ENCODE data around the gene MPRIP. TPM values are rescaled to one million over a fixed set of nuclear protein-coding genes. Genes with fewer than 3 reads are reported as not detected.

MPRIP gene
- total and polyA plus RNA-seq, 8 donors = 80.2 to 518 (median 190) TPM

DNA sequence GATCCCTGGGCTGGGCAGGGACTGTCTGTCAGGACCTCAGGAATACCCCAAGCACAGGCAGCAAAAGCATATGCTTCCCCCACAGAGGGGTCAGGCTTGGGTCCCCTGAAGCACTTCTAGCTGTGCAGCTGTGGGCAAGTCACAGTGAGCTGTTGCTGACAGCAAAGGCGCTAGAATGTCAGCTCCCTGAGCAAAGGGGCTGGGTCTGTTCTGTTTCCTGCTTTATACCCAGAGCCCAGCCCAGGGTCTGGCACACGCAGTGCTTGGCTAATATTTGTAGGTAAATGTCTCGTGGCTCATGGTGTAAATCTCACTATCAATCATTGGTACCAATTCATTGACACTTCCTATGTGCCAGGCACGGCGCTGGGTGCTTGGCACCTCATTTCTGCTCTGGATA lies 16.6 kb upstream of the MPRIP start:
- WGBS, 5 donors = 28 to 76% (median 39%) methylated on average over 5 of the region's 5 CpGs
- DNase-seq = peak; percentile 62 to 85
- intact Hi-C loops (cut with DNase I; ENCODE audit: low total_unique reads) = no loop called here

DNA sequence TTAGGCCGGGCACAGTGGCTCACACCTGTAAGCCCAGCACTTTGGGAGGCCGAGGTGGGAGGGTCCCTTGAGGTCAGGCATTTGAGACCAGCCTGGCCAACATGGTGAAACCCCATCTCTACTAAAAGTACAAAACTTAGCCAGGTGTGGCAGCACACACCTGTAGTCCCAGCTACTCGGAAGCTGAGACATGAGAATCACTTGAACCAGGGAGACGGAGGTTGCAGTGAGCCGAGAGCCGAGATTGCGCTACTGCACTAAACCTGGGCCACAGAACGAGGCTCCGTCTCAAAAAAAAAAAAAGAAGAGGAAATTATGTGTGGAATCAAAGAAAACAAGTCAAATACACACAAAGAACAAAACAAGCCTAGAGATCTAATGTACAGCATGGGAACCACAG lies 16.1 kb upstream of the MPRIP start:
- Histone ChIP-seq H3K4me3 (no peak overlapping the region), H3K27me3 (no peaks in the 10 kb centered on the region), H3K9me3 (no peaks in the 10 kb centered on the region), H3K27ac (peak overlapping the region; percentile 79 to 87 (median 83)), H3K4me1 (peaks cover 18 to 60% (median 52%) of the 10 kb centered on the region in 4 donors), H3K36me3 (no peaks in the 10 kb centered on the region)
- TF ChIP-seq EP300 (IDR thresholded peaks at IDR 0.05) (no peak), POLR2A (IDR thresholded peaks at IDR 0.05) (no peak), POLR2AphosphoS5 (IDR thresholded peaks at IDR 0.05) (no peak)
- TF ChIP-seq, protein P1, sequence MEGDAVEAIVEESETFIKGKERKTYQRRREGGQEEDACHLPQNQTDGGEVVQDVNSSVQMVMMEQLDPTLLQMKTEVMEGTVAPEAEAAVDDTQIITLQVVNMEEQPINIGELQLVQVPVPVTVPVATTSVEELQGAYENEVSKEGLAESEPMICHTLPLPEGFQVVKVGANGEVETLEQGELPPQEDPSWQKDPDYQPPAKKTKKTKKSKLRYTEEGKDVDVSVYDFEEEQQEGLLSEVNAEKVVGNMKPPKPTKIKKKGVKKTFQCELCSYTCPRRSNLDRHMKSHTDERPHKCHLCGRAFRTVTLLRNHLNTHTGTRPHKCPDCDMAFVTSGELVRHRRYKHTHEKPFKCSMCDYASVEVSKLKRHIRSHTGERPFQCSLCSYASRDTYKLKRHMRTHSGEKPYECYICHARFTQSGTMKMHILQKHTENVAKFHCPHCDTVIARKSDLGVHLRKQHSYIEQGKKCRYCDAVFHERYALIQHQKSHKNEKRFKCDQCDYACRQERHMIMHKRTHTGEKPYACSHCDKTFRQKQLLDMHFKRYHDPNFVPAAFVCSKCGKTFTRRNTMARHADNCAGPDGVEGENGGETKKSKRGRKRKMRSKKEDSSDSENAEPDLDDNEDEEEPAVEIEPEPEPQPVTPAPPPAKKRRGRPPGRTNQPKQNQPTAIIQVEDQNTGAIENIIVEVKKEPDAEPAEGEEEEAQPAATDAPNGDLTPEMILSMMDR (IDR thresholded peaks at IDR 0.05) = no peak
- WGBS, 5 donors = 27 to 69% (median 51%) methylated on average over 9 of the region's 9 CpGs
- intact Hi-C loops (cut with DNase I; ENCODE audit: low total_unique reads) = no loop called here
- DNase-seq = no peak

More for the DNA sequence above, 16.6 kb upstream of the MPRIP start:
- H3K4me3 ChIP-seq = no peak overlapping the region
- peak overlapping the region; percentile 79 to 87 (median 83) for H3K27ac ChIP-seq
- H3K9me3 ChIP-seq = no peaks in the 10 kb centered on the region
- TF ChIP-seq POLR2A (IDR thresholded peaks at IDR 0.05) (peak in 1 of 4 donors; percentile 45), EP300 (IDR thresholded peaks at IDR 0.05) (no peak), POLR2AphosphoS5 (IDR thresholded peaks at IDR 0.05) (peak in 2 of 3 donors; percentile 75 to 92)
- TF ChIP-seq, protein P1 (IDR thresholded peaks at IDR 0.05) = no peak
- no peaks in the 10 kb centered on the region for H3K27me3 ChIP-seq
- peaks cover 24 to 64% (median 56%) of the 10 kb centered on the region in 4 donors for H3K4me1 ChIP-seq
- no peaks in the 10 kb centered on the region for H3K36me3 ChIP-seq

DNA sequence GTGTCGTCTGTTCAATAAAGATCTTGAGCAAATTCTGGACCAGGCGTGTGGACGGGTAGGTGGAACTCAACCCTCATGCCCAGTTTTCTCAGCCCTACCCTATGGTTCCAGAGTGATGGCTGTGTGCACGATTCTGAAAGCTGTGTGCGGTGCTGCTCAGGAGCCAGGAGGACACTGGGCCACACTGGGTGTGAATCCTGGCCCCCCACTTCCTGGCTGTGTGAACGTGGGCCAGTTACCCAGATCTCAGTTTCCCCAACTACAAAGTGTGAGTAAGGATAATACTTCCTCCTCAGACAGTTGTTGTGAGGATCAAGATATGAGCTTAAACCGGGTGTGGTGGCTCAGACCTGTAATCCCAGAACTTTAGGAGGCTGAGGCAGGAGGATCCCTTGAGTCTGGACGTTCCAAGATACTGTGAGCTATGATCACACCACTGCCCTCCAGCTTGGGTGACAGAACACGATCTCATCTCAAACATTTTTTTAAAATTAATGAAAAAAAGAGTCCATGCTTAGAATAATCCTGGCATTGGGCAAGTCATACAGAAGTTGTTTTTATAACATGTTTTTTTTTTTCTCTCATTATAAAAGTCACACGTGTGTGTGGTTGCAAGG lies 14.7 kb upstream of the MPRIP start:
- no peak for TF ChIP-seq POLR2AphosphoS5 (IDR thresholded peaks at IDR 0.05)
- no peak for TF ChIP-seq EP300 (IDR thresholded peaks at IDR 0.05)
- no peak for TF ChIP-seq POLR2A (IDR thresholded peaks at IDR 0.05)
- TF ChIP-seq, protein P1 (IDR thresholded peaks at IDR 0.05) = no peak
- WGBS, 5 donors = 64 to 74% (median 69%) methylated on average over 9 to 10 of the region's 10 CpGs
- DNase-seq = no peak
- H3K9me3 ChIP-seq = no peaks in the 10 kb centered on the region
- peaks cover 19 to 60% (median 55%) of the 10 kb centered on the region in 4 donors for H3K4me1 ChIP-seq
- H3K27ac ChIP-seq = peak overlapping the region; percentile 79 to 87 (median 82)
- no peaks in the 10 kb centered on the region for H3K36me3 ChIP-seq
- intact Hi-C loops (cut with DNase I; ENCODE audit: low total_unique reads) = no loop called here
- no peak overlapping the region for H3K4me3 ChIP-seq
- H3K27me3 ChIP-seq = no peaks in the 10 kb centered on the region

DNA sequence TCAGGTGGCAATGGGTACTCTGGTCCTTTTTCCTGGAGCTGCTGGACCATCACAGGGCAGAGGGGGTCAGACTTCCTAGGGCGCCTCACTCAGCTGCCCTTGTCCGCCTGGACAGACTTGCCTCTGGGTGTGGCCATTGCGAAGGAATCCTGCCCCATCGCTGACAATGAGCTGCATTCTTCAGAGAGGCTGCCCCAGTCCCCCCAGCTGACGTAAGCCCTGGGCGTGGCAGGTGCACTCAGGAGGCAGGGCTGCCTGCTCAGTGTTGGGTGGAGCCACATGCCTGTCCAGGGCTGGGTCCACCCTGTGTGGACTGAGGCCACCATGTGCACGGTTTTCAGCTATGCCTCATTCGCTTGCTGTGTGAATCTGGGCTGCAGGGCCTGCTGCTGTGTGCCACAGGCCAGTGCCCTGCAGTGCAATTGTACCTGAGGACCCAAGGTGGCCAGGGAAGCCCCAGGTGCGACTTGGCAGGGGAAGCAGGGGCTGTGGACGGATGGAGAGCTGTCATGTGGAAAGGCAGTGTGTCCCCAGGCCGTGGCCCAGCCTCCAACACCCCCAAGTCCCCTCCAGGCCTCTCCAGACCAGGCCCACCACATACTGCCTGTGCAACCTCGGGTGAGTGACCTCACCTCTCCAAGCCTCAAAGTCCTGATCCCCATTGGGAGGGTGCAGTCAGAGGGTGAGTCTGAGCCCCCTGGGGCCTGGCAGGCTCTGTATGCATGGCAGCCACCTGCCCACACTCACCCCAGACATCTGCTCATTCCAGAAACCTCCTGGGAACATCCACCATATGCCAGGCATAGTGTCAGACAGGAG lies 14.0 kb upstream of the MPRIP start:
- peak overlapping the region; percentile 79 to 87 (median 82) for H3K27ac ChIP-seq
- WGBS, 5 donors = 37 to 63% (median 42%) methylated on average over 5 to 12 of the region's 12 CpGs
- H3K27me3 ChIP-seq = no peaks in the 10 kb centered on the region
- H3K9me3 ChIP-seq = no peaks in the 10 kb centered on the region
- no peak for TF ChIP-seq POLR2A (IDR thresholded peaks at IDR 0.05)
- TF ChIP-seq POLR2AphosphoS5 (IDR thresholded peaks at IDR 0.05) = peak in 2 of 3 donors; percentile 13 to 90
- H3K4me1 ChIP-seq = peaks cover 20 to 64% (median 58%) of the 10 kb centered on the region in 4 donors
- no peak overlapping the region for H3K4me3 ChIP-seq
- no peaks in the 10 kb centered on the region for H3K36me3 ChIP-seq
- peak; percentile 92 to 96 for DNase-seq
- intact Hi-C loops (cut with DNase I; ENCODE audit: low total_unique reads) = no loop called here
